H9 (cell line): ENCODE data around the gene NHERF1. TPM values are rescaled to one million over a fixed set of nuclear protein-coding genes. Genes with fewer than 3 reads are reported as not detected.

Experiments used
- DNase-seq: peaks from one replicate; pipeline ENCODE4 v3.0.0-alpha.2; 2017
- H2AFZ ChIP-seq: one replicate; pipeline ENCODE4 v1.6.1; 2013; ENCODE audit warnings: mild to moderate bottlenecking, low read length, control low read depth, moderate library complexity
- H2AK5ac ChIP-seq: 2 replicates; pipeline ENCODE4 v1.6.1; 2013; ENCODE audit warnings: low read length, control low read depth, mixed read lengths; ENCODE audit not compliant: insufficient read length
- H2BK120ac ChIP-seq: one replicate; pipeline ENCODE4 v1.6.1; 2013; ENCODE audit warnings: low read depth, mild to moderate bottlenecking, low read length, control low read depth, inconsistent platforms; ENCODE audit not compliant: poor library complexity, severe bottlenecking
- H2BK12ac ChIP-seq: 2 replicates; pipeline ENCODE4 v1.6.1; 2013; ENCODE audit warnings: low read length, control low read depth, mixed read lengths, low read depth; ENCODE audit not compliant: insufficient read length
- H2BK15ac ChIP-seq: 2 replicates; pipeline ENCODE4 v1.6.1; 2013; ENCODE audit warnings: low read depth, low read length, control low read depth
- H2BK20ac ChIP-seq: one replicate; pipeline ENCODE4 v1.6.1; 2013; ENCODE audit warnings: low read depth, mild to moderate bottlenecking, low read length, control low read depth, inconsistent platforms; ENCODE audit not compliant: poor library complexity, severe bottlenecking
- H2BK5ac ChIP-seq: 2 replicates; pipeline ENCODE4 v1.6.1; 2013; ENCODE audit warnings: low read length, control low read depth, mixed read lengths; ENCODE audit not compliant: insufficient read length
- H3K14ac ChIP-seq: 2 replicates; pipeline ENCODE4 v1.6.1; 2013; ENCODE audit warnings: low read length, control low read depth; ENCODE audit not compliant: insufficient read depth
- H3K18ac ChIP-seq: 2 replicates; pipeline ENCODE4 v1.6.1; 2013; ENCODE audit warnings: low read depth, mild to moderate bottlenecking, mixed read lengths, low read length, control low read depth; ENCODE audit not compliant: insufficient read length
- H3K23ac ChIP-seq: 2 replicates; pipeline ENCODE4 v1.6.1; 2013; ENCODE audit warnings: low read length, control low read depth, mixed read lengths, low read depth; ENCODE audit not compliant: insufficient read length
- H3K23me2 ChIP-seq: 2 replicates; pipeline ENCODE4 v1.6.1; 2013; ENCODE audit warnings: low read depth, mild to moderate bottlenecking, mixed read lengths, low read length, control low read depth; ENCODE audit not compliant: insufficient read length, poor library complexity, severe bottlenecking
- H3K27ac ChIP-seq: 2 replicates; pipeline ENCODE4 v1.5.1; 2013; ENCODE audit warnings: low read length, control low read depth, mixed read lengths, low read depth; ENCODE audit not compliant: insufficient read length
- H3K27me3 ChIP-seq: 2 replicates; pipeline ENCODE4 v1.6.1; 2013; ENCODE audit warnings: low read length, control low read depth, inconsistent platforms; ENCODE audit not compliant: insufficient read depth
- H3K4ac ChIP-seq: 2 replicates; pipeline ENCODE4 v1.6.1; 2013; ENCODE audit warnings: low read depth, mild to moderate bottlenecking, control low read depth, inconsistent platforms, low read length, moderate library complexity
- H3K4me1 ChIP-seq: 2 replicates; pipeline ENCODE4 v1.6.1; 2013; ENCODE audit warnings: low read length, control low read depth, inconsistent platforms; ENCODE audit not compliant: insufficient read depth
- H3K4me2 ChIP-seq: 2 replicates; pipeline ENCODE4 v1.6.1; 2013; ENCODE audit warnings: low read length, control low read depth, mixed read lengths; ENCODE audit not compliant: insufficient read length, insufficient read depth
- H3K56ac ChIP-seq: 2 replicates; pipeline ENCODE4 v1.6.1; 2013; ENCODE audit warnings: low read depth, mild to moderate bottlenecking, mixed read lengths, low read length, control low read depth; ENCODE audit not compliant: insufficient read length
- H3K79me1 ChIP-seq: 2 replicates; pipeline ENCODE4 v1.6.1; 2013; ENCODE audit warnings: low read depth, mild to moderate bottlenecking, moderate library complexity, low read length, control low read depth, inconsistent platforms; ENCODE audit not compliant: insufficient read depth, poor library complexity, severe bottlenecking
- H3K79me2 ChIP-seq: 2 replicates; pipeline ENCODE4 v1.6.1; 2013; ENCODE audit warnings: low read length, control low read depth, inconsistent platforms; ENCODE audit not compliant: insufficient read depth
- H3K9ac ChIP-seq: 2 replicates; pipeline ENCODE4 v1.6.1; 2013; ENCODE audit warnings: low read length, control low read depth, mixed read lengths; ENCODE audit not compliant: insufficient read length; ENCODE audit errors: extremely low read depth
- H3K9me3 ChIP-seq: one replicate; pipeline ENCODE4 v1.6.1; 2013; ENCODE audit warnings: low read depth, low read length, inconsistent platforms; ENCODE audit not compliant: control insufficient read depth
- H3T11ph ChIP-seq: one replicate; pipeline ENCODE4 v1.6.1; 2013; ENCODE audit warnings: mild to moderate bottlenecking, low read length, control low read depth, inconsistent platforms
- H4K20me1 ChIP-seq: one replicate; pipeline ENCODE4 v1.6.1; 2013; ENCODE audit not compliant: control insufficient read depth, insufficient read length, insufficient read depth
- H4K5ac ChIP-seq: 2 replicates; pipeline ENCODE4 v1.6.1; 2013; ENCODE audit warnings: low read depth, mild to moderate bottlenecking, mixed read lengths, low read length, control low read depth; ENCODE audit not compliant: insufficient read length
- H4K8ac ChIP-seq: replicated peaks from 2 replicates; pipeline ENCODE4 v1.6.1; 2013; ENCODE audit warnings: low read length, control low read depth, mixed read lengths, low read depth; ENCODE audit not compliant: insufficient read length
- H4K91ac ChIP-seq: 2 replicates; pipeline ENCODE4 v1.6.1; 2013; ENCODE audit warnings: low read depth, mild to moderate bottlenecking, moderate library complexity, mixed read lengths, low read length, control low read depth; ENCODE audit not compliant: insufficient read length
- H3K27ac Mint-ChIP-seq, 3 experiments: 2 replicates in 2 of 3; 3 replicates in 1 of 3; pipeline ENCODE4 v1.8.0; 2020 to 2021; ENCODE audit warnings: mixed read lengths in 3 of 3, mild to moderate bottlenecking in 1 of 3, moderate library complexity in 1 of 3
- H3K27me3 Mint-ChIP-seq: 2 replicates; pipeline ENCODE4 v1.8.0; 2021; ENCODE audit warnings: low read depth, mild to moderate bottlenecking, moderate library complexity, mixed read lengths
- H3K36me3 Mint-ChIP-seq, 3 experiments: 2 replicates in 2 of 3; 3 replicates in 1 of 3; pipeline ENCODE4 v1.8.0; 2020 to 2021; ENCODE audit warnings: low read depth in 3 of 3, mixed read lengths in 3 of 3; ENCODE audit not compliant: insufficient read depth in 1 of 3
- H3K4me1 Mint-ChIP-seq, 2 experiments: 2 replicates each; pipeline ENCODE4 v1.8.0; 2020; ENCODE audit warnings: mixed read lengths in 2 of 2
- H3K4me3 Mint-ChIP-seq, 2 experiments: 2 replicates in 1 of 2; 3 replicates in 1 of 2; pipeline ENCODE4 v1.8.0; 2020 to 2021; ENCODE audit warnings: mild to moderate bottlenecking in 2 of 2, mixed read lengths in 2 of 2, moderate library complexity in 1 of 2
- H3K9me3 Mint-ChIP-seq, 2 experiments: 2 replicates in 1 of 2; 3 replicates in 1 of 2; pipeline ENCODE4 v1.8.0; 2020; ENCODE audit warnings: mild to moderate bottlenecking in 2 of 2, mixed read lengths in 2 of 2, moderate library complexity in 1 of 2
- WGBS: extraction: QIAGEN DNeasy Blood & Tissue Kit; methylation state at CpG from one replicate; pipeline ENCODE4 v1.1.7; 2013; ENCODE audit warnings: missing lambda C conversion rate, low lambda C conversion rate, mixed read lengths; ENCODE audit not compliant: insufficient read length; ENCODE audit errors: extremely low coverage; 5-methylcytosine and 5-hydroxymethylcytosine counted together
- total RNA-seq: library from RNA; stranded (reverse); gene quantifications from 2 replicates; pipeline ENCODE4 v1.2.1, GENCODE V29; 2021
- TF ChIP-seq, protein P1 (sequence below): fragments of 200-600 bp; sonication (generic); conservative IDR thresholded peaks from 3 replicates; pipeline ENCODE4 v1.8.0; 2021; ENCODE audit warnings: antibody characterized with exemption, mild to moderate bottlenecking

Gene NHERF1
- total RNA-seq, 1 experiment from 2014 or later: 74.4 TPM

DNA sequence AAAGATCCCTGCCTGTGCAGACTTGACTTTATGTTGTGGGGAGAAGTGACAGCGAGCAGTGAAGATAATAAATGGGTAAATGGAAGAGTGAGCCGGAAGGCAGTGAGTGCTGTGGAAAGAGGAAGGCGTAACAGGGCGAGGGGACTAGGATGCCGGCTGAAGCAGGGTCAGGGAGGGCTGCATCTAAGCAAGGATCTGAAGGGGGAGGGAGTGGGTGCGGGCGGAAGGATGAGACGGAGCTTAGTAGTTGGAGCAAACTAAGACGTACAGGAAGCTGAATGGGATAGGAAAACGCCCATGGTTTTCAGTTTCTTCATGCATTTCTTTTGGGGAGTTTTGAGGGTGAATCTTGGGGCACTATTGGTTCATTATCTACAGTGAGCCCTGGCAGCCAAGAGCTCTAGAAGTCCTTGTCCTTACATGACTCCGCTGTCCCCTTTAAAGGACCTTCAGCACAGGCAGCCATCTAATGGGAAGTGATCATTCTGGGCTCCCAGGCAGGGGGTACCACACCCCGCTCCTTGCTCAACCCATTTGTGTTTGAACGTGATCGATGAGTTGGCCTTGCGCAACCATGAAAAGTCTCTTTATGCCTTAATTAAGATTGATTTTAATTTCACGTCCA is 38.1 kb downstream of the NHERF1 start:
- Histone ChIP-seq H3K79me2 (no peaks in the 10 kb centered on the region), H4K8ac (no peak overlapping the region), H3K4me1 (peaks cover 3% of the 10 kb centered on the region; the same call in 1 of the 2 replicates), H2BK5ac (no peak overlapping the region), H2BK20ac (no peak overlapping the region), H2BK120ac (no peak overlapping the region), H3K27ac (no peak overlapping the region), H4K20me1 (no peaks in the 10 kb centered on the region), H3K56ac (no peak overlapping the region), H4K5ac (no peak overlapping the region), H3K79me1 (no peaks in the 10 kb centered on the region), H4K91ac (no peak overlapping the region), H3K4me2 (no peak overlapping the region), H3T11ph (no peak overlapping the region), H2BK12ac (no peak overlapping the region), H3K18ac (no peak overlapping the region), H3K9ac (no peak overlapping the region), H3K9me3 (no peaks in the 10 kb centered on the region), H3K23me2 (no peaks in the 10 kb centered on the region), H2AFZ (no peak overlapping the region), H3K23ac (no peak overlapping the region), H3K14ac (no peak overlapping the region), H3K4ac (no peak overlapping the region), H3K27me3 (no peaks in the 10 kb centered on the region), H2AK5ac (no peak overlapping the region), H2BK15ac (no peak overlapping the region)
- WGBS: no CpG with 5 or more reads among the region's 16 CpGs
- TF ChIP-seq, protein P1, sequence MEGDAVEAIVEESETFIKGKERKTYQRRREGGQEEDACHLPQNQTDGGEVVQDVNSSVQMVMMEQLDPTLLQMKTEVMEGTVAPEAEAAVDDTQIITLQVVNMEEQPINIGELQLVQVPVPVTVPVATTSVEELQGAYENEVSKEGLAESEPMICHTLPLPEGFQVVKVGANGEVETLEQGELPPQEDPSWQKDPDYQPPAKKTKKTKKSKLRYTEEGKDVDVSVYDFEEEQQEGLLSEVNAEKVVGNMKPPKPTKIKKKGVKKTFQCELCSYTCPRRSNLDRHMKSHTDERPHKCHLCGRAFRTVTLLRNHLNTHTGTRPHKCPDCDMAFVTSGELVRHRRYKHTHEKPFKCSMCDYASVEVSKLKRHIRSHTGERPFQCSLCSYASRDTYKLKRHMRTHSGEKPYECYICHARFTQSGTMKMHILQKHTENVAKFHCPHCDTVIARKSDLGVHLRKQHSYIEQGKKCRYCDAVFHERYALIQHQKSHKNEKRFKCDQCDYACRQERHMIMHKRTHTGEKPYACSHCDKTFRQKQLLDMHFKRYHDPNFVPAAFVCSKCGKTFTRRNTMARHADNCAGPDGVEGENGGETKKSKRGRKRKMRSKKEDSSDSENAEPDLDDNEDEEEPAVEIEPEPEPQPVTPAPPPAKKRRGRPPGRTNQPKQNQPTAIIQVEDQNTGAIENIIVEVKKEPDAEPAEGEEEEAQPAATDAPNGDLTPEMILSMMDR: no peak
- H3K27me3 Mint-ChIP-seq: no peaks in the 10 kb centered on the region
- no peaks in the 10 kb centered on the region for H3K9me3 Mint-ChIP-seq
- no peak overlapping the region; a peak in 1 of 7 replicates for H3K27ac Mint-ChIP-seq
- H3K4me1 Mint-ChIP-seq: peaks cover 20 to 22% of the 10 kb centered on the region in 2 experiments
- peaks cover 0 to 36% (median 16%) of the 10 kb centered on the region in 3 experiments; a peak in 6 of 7 replicates for H3K36me3 Mint-ChIP-seq
- no peak overlapping the region for H3K4me3 Mint-ChIP-seq
- no peak for DNase-seq
